H1 (cell line): ENCODE results near the gene TUBB4B. TPM values are rescaled to one million over a fixed set of nuclear protein-coding genes. Genes with fewer than 3 reads are reported as not detected.

Source experiments
- CREB1 ChIP-seq: IDR thresholded peaks from 2 replicates; pipeline ENCODE4 v1.6.1; 2012; ENCODE audit warnings: inconsistent platforms
- GTF2F1 ChIP-seq: IDR thresholded peaks from 2 replicates; pipeline ENCODE4 v1.6.1; 2012; ENCODE audit warnings: low read depth, low read length, improper control_type of control experiment, borderline replicate concordance
- PHF8 ChIP-seq: fragments of 200-600 bp; sonication (generic); conservative IDR thresholded peaks from 2 replicates; pipeline ENCODE4 v1.7.1; 2012; ENCODE audit warnings: low read depth, mild to moderate bottlenecking, inconsistent platforms, low read length, moderate library complexity
- RAD21 ChIP-seq, 2 experiments: IDR thresholded peaks in 1 of 2; conservative IDR thresholded peaks in 1 of 2; 2 replicates each; pipeline ENCODE4 v1.6.1; 2011; ENCODE audit warnings: low read depth in 2 of 2, low read length in 2 of 2, improper control_type of control experiment in 1 of 2, inconsistent platforms in 1 of 2, mild to moderate bottlenecking in 1 of 2, moderate library complexity in 1 of 2
- polyA plus RNA-seq, 7 experiments: library from polyadenylated mRNA; depleted of rRNA in 3 of 7; stranded (reverse) in 5 of 7; unstranded in 2 of 7; fragments of >200 nt in 5 of 7; fragments of 200-250 nt in 2 of 7; gene quantifications; 1 replicate in 5 of 7; 2 replicates in 1 of 7; 4 replicates in 1 of 7; pipeline versions ENCODE4 v1.2.1 to v1.2.3, GENCODE V29; 2011 to 2013; ENCODE audit warnings: missing spikeins in 2 of 7, mixed read lengths in 2 of 7
- total RNA-seq: library from RNA; stranded (reverse); fragmentation: NEBNext Ultra II Directional; extraction: Animal tissue kit (Norgen Biotek cat#: 25700); gene quantifications from 2 replicates; pipeline ENCODE4 v1.2.1, GENCODE V29; 2021

Gene TUBB4B
- total and polyA plus RNA-seq, 2 of the 8 experiments (the other 6 are each of a cell fraction or from before 2014, with no cell fraction given), result 280 to 307 TPM

GRCh38 chr9:137192448-137192780 is 48.7 kb upstream of the TUBB4B start (continued):
- TF ChIP-seq PHF8 (no peak), GTF2F1 (no peak), CREB1 (no peak), RAD21 (IDR thresholded peaks at IDR 0.05 in 1 of 2, conservative IDR thresholded peaks at IDR 0.05 in 1 of 2; ENCODE audit: low read depth in 2 of 2, low read length in 2 of 2) (no peak)
